HG02798 (cell line): ENCODE data around the gene FOXO1.

Experiments used
- ATAC-seq: cut with Tn5 transposase; IDR thresholded peaks from one replicate; pipeline ENCODE4 v1.9.1; 2021; ENCODE audit warnings: mild to moderate bottlenecking; ENCODE audit not compliant: unreplicated experiment, poor library complexity

FOXO1 gene

GRCh38 chr13:40585911-40586471, 80.5 kb downstream of the FOXO1 start:
- ATAC-seq: no peak

DNA sequence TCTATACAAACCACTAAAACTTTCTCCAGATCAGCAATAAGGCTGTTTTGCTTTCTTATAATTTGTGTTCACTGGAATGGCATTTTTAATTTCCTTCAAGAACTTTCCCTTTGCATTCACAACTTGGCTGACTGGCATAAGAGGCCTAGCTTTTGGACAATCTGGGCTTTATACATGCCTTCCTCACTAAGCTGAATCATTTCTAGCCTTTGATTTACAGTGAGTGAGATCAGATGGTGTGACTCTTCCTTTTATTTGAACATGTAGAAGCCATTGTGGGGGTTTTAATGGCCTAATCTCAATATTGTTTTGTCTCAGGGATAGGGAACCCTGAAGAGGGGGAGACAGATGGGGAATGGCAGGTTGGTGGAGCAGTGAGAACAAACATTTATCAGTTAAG, 82.7 kb downstream of the FOXO1 start:
- ATAC-seq: no peak

- ATAC-seq: no peak
These were observed 83.9 kb downstream of the FOXO1 start for GRCh38 chr13:40582531-40582930.

DNA sequence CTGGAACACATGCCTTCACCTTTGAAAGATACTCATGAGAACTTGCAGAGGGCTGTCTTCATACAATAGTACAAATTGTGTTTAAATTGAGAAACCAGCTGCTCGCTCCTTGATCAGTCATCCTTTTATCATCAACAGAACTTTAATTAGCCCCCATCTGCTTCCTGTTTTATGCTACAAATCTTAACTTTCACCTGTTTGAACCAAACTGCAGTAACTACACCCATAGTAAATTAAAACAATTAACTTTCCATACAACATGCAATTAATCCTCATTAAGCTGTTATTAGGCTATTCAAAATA, 85.2 kb downstream of the FOXO1 start:
- ATAC-seq: no peak

DNA sequence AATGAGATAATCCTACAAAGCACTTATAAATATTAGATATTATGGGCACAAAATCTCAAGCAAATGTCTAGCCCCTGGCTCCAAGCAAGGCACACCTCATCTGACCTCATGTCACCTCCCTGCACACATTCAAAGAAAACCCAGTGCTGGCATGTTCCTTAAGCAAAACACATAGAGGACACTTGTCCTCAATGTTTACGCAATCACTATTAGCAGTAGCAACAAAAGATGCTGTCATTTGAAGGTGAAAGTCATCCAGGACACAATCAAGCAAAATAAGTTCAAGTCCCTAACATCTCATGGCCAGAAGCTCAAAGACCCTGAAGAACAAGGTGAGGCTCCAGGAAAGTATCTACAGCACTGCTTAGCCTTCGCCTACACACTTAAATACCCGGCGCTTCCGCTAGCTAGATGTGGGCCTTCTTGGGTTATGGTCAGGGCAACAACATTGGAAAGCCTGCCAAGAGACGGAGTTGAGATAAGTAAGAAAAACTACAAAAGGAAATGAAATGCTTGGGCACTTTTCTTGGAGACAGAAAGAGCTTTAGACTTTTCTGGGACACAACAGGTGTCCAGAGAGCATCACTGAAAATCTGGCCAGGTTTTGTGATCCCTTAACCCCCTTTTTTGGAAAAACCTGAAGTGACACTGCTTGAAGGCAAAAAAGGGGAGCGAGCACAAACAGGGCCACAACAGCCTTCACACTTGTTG, 85.7 kb downstream of the FOXO1 start:
- ATAC-seq: no peak

DNA sequence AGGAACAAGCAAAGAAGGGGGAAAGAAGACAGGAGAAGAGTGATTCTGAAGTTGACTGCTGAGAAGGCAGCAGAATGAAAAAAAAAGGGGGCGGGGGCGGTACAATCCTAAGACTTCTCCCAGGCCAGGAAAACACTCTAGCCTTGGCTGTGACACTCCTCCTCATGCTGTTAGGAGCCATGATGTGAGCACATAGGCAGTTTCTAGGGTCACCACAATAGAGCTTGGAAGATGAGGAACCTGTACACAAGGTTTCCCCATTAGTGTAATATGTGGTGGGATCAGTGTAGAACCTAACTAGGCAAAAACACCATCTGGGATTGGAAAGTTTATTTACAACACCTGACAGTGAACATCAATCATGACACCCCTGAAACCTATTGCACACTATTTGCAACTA, 86.9 kb downstream of the FOXO1 start:
- no peak for ATAC-seq

GRCh38 chr13:40578055-40578454, 88.4 kb downstream of the FOXO1 start:
- ATAC-seq: no peak

DNA sequence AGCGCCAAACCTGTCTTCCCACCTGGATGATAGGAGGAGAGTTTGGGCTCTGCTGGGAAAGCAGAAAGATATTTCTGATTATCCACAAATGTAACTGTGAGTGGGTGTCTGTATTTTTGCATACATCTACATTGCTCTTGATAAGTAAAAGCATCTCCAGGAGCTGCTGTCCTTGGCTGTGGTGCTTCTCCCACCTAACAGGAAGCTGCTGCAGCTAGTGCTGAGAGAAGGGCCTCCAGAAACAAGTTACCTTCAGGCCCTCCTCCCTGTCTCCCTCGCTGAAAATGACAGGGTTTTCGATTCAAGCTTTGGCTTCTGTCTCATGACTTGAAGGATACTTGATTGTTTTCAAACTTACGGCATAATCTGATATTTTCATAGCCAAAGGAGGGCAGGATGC, 90.1 kb downstream of the FOXO1 start:
- ATAC-seq: no peak

DNA sequence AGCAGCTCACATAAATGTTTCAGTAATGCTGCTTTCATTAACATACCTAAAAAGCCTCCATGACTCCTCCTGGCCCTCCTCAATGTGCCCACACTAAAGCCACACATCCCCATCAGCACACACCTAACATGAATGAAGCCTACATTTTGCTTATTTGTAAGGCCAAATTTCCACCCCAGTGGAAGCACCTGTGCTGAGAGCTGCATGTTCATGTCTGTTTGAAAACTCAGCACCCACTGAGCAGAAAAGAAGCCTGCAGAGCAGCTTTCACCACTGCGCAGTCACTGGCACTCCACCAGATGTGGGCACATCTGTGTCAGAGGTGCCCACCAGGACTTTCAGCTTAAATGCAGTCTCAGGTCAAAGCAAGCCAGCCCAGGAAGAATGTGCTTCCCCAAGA, 93.5 kb downstream of the FOXO1 start:
- ATAC-seq: no peak

- ATAC-seq: no peak
These were observed 95.0 kb downstream of the FOXO1 start for GRCh38 chr13:40571338-40571963.

GRCh38 chr13:40570930-40571329, 95.5 kb downstream of the FOXO1 start:
- no peak for ATAC-seq

DNA sequence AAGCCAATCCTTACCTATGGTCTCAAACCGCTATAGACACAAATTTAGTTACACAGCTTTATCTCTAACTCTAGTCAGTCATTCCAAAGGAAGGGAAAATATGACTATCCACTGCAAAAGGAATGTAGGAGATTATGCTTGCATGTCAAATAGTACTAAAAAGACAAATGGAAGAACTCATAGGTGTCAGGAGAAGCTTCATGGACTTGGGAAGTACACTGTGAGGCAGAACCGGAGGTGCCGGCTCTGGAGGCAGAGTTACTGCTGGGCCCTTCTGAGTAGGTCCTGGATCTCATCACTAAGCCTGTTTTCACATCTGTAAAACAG, 97.5 kb downstream of the FOXO1 start:
- no peak for ATAC-seq

DNA sequence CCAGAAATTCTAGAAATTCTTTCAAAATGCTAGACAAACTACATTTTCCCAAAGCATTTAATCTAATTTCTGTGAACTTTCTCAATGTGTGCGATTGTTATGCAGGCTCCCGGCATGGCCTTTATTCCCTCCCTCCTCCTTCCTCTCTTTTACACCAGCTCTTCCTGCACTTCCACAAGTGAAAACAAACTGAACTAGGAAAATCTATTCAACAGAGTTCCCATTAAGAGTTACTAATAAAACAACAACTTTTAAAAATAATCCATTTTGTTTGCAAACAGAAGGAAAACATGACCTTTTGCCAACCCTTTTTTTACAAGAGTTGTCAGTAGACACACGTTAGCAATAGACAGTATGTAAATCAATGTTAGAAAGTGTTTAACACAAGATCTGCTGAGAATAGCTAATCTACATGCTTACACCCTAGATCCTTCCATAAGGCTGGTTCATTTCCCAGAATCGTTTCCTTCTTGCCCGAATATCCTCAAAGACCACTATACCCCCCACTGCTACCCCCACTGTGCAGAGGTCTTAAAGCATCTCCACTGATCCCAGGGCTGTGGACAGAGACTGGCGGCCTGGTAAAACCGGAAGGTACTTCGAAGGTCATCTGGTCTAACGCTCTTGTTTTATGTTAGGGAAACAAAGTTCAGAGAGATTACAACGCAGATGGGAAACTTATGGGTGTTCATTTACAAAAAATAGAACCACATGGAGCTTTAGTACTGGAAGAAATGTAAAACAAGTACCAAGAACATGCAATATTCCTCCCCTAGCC, 98.0 kb downstream of the FOXO1 start:
- no peak for ATAC-seq

- ATAC-seq: no peak
These were observed 99.6 kb downstream of the FOXO1 start for GRCh38 chr13:40566811-40567210.

- no peak for ATAC-seq
These were observed 100.9 kb downstream of the FOXO1 start for GRCh38 chr13:40565282-40566148.

DNA sequence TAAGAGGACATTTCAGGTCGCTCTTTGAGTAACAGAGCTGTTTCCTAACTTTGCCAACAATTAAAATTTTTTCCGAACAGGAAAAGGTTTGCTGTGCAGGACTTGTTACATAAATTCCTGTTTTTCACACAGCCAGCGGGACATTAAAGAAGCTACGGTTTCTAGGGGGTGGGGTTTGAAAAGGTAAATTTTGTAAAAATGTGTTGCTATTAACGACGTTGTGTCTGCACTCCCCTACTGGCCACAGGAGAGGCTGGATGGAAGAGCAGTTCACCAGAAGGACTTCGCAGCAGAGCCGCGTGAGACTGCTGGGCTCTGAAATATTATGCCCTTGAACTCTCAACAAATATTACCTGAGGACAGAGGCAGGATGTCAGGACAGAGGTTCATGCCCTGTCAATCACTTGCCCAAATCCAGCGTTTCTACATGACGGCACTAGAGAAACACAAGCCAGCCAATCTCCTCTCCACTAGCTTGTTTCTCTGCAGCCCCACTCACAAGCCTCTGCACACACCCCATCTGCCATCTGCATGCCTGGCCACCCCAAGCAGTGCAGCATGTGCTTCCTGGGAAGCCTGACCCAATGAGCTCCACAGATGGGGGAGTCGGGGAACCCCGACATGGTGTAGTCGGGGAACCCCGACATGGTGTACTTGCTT, 102.0 kb downstream of the FOXO1 start:
- ATAC-seq: no peak

- ATAC-seq: no peak
These were observed 102.9 kb downstream of the FOXO1 start for GRCh38 chr13:40563350-40564125.

- no peak for ATAC-seq
These were observed 103.5 kb downstream of the FOXO1 start for GRCh38 chr13:40562975-40563349.

GRCh38 chr13:40559915-40560314, 106.5 kb downstream of the FOXO1 start:
- ATAC-seq: no peak
